Neural progenitor cell (in vitro differentiated cells): ENCODE measurements around the gene SENP1.

Source experiments
- EZH2phosphoT487 ChIP-seq: fragments of 200-600 bp; sonication (generic); IDR thresholded peaks from 2 replicates; pipeline ENCODE4 v1.6.1; 2017; ENCODE audit warnings: antibody characterized with exemption
- TF ChIP-seq, protein P1 (sequence below): fragments of 200-600 bp; sonication (generic); IDR thresholded peaks from 2 replicates; pipeline ENCODE4 v1.5.1; 2017; ENCODE audit warnings: antibody characterized with exemption, mild to moderate bottlenecking

DNA sequence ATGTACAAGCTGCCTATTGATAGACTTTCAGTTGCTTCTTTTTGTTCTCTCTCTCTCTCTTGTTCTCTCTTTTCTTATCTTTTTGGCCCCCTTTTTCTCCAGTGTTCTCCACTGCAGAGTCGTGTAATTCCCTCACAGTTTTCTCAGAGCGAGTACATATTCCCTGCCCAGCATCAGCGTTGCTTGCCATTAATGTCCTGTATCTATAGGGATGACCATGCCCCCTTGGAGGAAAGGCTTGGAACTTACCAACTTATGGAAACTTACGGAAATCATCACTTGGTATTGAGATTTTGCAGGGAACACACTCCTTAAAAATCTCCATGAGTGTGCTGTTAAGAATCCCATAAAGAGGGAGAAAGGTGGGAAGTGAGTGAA lies 87.3 kb downstream of the SENP1 start:
- TF ChIP-seq EZH2phosphoT487: no peak
- TF ChIP-seq, protein P1, sequence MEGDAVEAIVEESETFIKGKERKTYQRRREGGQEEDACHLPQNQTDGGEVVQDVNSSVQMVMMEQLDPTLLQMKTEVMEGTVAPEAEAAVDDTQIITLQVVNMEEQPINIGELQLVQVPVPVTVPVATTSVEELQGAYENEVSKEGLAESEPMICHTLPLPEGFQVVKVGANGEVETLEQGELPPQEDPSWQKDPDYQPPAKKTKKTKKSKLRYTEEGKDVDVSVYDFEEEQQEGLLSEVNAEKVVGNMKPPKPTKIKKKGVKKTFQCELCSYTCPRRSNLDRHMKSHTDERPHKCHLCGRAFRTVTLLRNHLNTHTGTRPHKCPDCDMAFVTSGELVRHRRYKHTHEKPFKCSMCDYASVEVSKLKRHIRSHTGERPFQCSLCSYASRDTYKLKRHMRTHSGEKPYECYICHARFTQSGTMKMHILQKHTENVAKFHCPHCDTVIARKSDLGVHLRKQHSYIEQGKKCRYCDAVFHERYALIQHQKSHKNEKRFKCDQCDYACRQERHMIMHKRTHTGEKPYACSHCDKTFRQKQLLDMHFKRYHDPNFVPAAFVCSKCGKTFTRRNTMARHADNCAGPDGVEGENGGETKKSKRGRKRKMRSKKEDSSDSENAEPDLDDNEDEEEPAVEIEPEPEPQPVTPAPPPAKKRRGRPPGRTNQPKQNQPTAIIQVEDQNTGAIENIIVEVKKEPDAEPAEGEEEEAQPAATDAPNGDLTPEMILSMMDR: no peak
